ENCODE measurements around the gene PPP1R15A.

DNA sequence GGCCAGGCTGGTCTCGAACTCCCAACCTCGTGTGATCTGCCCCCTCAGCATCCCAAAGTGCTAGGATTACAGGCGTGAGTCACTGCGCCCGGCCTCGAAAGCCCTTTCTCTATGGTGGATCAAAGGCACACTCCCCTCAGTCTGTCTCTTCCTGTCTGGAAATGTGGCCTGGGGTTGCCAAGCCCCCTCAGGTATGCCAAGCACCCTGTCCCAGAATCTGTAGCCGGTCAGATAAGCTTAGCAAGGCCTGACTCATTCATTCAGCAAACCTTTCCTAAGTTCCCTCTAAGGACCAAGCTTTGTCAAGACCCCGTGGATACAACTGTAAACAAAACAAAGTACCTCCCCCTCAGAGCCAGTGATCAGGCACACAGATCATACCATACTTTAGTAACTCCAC, 42.0 kb downstream of the PPP1R15A start:
- TF ChIP-seq, protein P1, sequence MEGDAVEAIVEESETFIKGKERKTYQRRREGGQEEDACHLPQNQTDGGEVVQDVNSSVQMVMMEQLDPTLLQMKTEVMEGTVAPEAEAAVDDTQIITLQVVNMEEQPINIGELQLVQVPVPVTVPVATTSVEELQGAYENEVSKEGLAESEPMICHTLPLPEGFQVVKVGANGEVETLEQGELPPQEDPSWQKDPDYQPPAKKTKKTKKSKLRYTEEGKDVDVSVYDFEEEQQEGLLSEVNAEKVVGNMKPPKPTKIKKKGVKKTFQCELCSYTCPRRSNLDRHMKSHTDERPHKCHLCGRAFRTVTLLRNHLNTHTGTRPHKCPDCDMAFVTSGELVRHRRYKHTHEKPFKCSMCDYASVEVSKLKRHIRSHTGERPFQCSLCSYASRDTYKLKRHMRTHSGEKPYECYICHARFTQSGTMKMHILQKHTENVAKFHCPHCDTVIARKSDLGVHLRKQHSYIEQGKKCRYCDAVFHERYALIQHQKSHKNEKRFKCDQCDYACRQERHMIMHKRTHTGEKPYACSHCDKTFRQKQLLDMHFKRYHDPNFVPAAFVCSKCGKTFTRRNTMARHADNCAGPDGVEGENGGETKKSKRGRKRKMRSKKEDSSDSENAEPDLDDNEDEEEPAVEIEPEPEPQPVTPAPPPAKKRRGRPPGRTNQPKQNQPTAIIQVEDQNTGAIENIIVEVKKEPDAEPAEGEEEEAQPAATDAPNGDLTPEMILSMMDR (IDR thresholded peaks at IDR 0.05): no peak
- no peak for TF ChIP-seq POLR2A (IDR thresholded peaks at IDR 0.05)

All from tibial nerve (tissue), 3 donors.